ENCODE data around the gene SLC6A3.

DNA sequence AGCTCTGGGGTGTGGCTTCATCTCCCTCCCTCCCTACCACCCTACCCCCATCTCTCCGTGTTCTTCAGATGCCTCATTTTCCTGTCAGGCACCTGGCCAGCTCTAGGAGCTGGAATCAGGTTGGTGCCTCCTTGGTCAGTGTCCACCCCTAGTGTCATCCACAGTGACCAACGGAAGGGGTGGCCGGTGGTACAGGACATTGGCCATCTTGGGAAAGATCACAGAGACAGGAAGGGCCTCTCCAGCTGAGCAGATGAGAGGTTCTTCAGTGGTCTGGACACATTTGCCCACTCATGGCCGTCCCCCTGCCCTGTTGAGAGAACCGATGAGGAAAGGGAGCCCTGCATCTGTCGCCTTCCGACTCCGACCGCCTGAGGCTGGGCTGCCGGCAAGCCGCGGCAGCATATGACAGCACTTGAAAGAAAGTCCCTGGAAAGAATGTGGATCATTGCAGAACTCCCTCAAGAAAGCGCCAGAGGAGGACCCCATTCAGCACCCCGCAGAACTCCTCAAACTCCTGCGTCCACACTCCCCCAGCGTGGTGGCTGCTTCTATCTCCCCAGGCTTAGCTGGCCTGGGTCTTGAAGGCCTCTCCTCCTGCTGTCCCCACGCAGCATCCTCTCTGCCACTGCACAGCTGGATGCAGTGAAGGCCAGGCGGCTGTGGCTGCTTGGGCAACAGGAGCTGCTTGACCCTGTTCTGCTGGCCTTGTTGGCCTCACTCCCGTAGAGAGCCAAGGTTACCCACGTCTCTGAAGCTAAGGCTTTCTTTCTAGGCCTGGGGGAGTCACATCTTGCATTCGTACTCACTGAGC, 98.4 kb downstream of the SLC6A3 start:
- TF ChIP-seq, protein P1, sequence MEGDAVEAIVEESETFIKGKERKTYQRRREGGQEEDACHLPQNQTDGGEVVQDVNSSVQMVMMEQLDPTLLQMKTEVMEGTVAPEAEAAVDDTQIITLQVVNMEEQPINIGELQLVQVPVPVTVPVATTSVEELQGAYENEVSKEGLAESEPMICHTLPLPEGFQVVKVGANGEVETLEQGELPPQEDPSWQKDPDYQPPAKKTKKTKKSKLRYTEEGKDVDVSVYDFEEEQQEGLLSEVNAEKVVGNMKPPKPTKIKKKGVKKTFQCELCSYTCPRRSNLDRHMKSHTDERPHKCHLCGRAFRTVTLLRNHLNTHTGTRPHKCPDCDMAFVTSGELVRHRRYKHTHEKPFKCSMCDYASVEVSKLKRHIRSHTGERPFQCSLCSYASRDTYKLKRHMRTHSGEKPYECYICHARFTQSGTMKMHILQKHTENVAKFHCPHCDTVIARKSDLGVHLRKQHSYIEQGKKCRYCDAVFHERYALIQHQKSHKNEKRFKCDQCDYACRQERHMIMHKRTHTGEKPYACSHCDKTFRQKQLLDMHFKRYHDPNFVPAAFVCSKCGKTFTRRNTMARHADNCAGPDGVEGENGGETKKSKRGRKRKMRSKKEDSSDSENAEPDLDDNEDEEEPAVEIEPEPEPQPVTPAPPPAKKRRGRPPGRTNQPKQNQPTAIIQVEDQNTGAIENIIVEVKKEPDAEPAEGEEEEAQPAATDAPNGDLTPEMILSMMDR (IDR thresholded peaks at IDR 0.05), result no peak
- TF ChIP-seq GABPB1 (CRISPR knock-in tag; IDR thresholded peaks at IDR 0.05) (no peak), ZNF138 (CRISPR knock-in tag; conservative IDR thresholded peaks at IDR 0.05) (no peak), KAT7 (CRISPR knock-in tag; IDR thresholded peaks at IDR 0.05; ENCODE audit: borderline replicate concordance) (no peak), ZNF219 (CRISPR knock-in tag; IDR thresholded peaks at IDR 0.05; ENCODE audit: borderline replicate concordance) (no peak), ATF1 (CRISPR knock-in tag; IDR thresholded peaks at IDR 0.05) (no peak)
- TF ChIP-seq, protein P2, sequence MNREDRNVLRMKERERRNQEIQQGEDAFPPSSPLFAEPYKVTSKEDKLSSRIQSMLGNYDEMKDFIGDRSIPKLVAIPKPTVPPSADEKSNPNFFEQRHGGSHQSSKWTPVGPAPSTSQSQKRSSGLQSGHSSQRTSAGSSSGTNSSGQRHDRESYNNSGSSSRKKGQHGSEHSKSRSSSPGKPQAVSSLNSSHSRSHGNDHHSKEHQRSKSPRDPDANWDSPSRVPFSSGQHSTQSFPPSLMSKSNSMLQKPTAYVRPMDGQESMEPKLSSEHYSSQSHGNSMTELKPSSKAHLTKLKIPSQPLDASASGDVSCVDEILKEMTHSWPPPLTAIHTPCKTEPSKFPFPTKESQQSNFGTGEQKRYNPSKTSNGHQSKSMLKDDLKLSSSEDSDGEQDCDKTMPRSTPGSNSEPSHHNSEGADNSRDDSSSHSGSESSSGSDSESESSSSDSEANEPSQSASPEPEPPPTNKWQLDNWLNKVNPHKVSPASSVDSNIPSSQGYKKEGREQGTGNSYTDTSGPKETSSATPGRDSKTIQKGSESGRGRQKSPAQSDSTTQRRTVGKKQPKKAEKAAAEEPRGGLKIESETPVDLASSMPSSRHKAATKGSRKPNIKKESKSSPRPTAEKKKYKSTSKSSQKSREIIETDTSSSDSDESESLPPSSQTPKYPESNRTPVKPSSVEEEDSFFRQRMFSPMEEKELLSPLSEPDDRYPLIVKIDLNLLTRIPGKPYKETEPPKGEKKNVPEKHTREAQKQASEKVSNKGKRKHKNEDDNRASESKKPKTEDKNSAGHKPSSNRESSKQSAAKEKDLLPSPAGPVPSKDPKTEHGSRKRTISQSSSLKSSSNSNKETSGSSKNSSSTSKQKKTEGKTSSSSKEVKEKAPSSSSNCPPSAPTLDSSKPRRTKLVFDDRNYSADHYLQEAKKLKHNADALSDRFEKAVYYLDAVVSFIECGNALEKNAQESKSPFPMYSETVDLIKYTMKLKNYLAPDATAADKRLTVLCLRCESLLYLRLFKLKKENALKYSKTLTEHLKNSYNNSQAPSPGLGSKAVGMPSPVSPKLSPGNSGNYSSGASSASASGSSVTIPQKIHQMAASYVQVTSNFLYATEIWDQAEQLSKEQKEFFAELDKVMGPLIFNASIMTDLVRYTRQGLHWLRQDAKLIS (CRISPR knock-in tag; IDR thresholded peaks at IDR 0.05; ENCODE audit: borderline replicate concordance), result no peak
- TF ChIP-seq, protein P3, sequence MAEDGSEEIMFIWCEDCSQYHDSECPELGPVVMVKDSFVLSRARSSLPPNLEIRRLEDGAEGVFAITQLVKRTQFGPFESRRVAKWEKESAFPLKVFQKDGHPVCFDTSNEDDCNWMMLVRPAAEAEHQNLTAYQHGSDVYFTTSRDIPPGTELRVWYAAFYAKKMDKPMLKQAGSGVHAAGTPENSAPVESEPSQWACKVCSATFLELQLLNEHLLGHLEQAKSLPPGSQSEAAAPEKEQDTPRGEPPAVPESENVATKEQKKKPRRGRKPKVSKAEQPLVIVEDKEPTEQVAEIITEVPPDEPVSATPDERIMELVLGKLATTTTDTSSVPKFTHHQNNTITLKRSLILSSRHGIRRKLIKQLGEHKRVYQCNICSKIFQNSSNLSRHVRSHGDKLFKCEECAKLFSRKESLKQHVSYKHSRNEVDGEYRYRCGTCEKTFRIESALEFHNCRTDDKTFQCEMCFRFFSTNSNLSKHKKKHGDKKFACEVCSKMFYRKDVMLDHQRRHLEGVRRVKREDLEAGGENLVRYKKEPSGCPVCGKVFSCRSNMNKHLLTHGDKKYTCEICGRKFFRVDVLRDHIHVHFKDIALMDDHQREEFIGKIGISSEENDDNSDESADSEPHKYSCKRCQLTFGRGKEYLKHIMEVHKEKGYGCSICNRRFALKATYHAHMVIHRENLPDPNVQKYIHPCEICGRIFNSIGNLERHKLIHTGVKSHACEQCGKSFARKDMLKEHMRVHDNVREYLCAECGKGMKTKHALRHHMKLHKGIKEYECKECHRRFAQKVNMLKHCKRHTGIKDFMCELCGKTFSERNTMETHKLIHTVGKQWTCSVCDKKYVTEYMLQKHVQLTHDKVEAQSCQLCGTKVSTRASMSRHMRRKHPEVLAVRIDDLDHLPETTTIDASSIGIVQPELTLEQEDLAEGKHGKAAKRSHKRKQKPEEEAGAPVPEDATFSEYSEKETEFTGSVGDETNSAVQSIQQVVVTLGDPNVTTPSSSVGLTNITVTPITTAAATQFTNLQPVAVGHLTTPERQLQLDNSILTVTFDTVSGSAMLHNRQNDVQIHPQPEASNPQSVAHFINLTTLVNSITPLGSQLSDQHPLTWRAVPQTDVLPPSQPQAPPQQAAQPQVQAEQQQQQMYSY (CRISPR knock-in tag; IDR thresholded peaks at IDR 0.05), result no peak
- TF ChIP-seq, protein P4, sequence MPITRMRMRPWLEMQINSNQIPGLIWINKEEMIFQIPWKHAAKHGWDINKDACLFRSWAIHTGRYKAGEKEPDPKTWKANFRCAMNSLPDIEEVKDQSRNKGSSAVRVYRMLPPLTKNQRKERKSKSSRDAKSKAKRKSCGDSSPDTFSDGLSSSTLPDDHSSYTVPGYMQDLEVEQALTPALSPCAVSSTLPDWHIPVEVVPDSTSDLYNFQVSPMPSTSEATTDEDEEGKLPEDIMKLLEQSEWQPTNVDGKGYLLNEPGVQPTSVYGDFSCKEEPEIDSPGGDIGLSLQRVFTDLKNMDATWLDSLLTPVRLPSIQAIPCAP (CRISPR knock-in tag; IDR thresholded peaks at IDR 0.05), result no peak
- TF ChIP-seq, protein P5, sequence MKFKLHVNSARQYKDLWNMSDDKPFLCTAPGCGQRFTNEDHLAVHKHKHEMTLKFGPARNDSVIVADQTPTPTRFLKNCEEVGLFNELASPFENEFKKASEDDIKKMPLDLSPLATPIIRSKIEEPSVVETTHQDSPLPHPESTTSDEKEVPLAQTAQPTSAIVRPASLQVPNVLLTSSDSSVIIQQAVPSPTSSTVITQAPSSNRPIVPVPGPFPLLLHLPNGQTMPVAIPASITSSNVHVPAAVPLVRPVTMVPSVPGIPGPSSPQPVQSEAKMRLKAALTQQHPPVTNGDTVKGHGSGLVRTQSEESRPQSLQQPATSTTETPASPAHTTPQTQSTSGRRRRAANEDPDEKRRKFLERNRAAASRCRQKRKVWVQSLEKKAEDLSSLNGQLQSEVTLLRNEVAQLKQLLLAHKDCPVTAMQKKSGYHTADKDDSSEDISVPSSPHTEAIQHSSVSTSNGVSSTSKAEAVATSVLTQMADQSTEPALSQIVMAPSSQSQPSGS (CRISPR knock-in tag; IDR thresholded peaks at IDR 0.05; ENCODE audit: borderline replicate concordance, low read depth), result no peak
